Measurements from ENCODE around the gene IQSEC3.

DNA sequence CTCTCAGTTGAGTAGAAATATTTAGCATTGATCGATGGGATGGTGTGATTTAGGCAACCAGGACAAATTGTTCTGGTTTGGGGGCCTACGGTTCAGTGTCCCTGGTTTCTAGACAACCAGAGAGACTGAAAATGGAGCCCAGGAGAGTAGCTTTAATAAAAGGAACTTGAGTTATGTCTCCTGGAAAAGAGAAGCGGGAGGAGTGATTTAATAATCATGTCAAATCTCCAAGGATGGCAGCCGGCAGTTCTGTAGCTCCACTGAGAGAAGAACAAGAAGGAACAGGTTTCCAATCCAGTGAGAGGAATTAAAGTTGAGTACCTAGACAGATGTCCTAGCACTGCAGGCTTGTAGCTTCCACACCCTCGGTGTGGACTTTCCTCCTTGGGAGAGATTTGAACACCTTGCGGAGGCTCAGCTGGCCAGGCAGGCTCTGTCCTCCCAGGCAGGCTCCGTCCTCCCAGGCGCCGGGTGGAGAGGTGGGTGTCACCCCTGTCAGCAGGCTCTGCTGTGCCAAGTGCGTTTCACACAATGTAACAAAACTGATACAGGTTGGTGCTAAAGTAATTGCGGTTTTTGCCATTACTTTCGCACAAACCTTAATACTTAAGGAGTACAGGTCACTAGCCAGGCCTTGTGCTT, 101.5 kb downstream of the IQSEC3 start:
- TF ChIP-seq, protein P1, sequence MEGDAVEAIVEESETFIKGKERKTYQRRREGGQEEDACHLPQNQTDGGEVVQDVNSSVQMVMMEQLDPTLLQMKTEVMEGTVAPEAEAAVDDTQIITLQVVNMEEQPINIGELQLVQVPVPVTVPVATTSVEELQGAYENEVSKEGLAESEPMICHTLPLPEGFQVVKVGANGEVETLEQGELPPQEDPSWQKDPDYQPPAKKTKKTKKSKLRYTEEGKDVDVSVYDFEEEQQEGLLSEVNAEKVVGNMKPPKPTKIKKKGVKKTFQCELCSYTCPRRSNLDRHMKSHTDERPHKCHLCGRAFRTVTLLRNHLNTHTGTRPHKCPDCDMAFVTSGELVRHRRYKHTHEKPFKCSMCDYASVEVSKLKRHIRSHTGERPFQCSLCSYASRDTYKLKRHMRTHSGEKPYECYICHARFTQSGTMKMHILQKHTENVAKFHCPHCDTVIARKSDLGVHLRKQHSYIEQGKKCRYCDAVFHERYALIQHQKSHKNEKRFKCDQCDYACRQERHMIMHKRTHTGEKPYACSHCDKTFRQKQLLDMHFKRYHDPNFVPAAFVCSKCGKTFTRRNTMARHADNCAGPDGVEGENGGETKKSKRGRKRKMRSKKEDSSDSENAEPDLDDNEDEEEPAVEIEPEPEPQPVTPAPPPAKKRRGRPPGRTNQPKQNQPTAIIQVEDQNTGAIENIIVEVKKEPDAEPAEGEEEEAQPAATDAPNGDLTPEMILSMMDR (tag by site-specific recombination; IDR thresholded peaks at IDR 0.05) = no peak
- no peak for TF ChIP-seq ZNF521 (tag by site-specific recombination; IDR thresholded peaks at IDR 0.05)
- no peak for TF ChIP-seq GLI2 (tag by site-specific recombination; IDR thresholded peaks at IDR 0.05; ENCODE audit: borderline replicate concordance, low read depth)
- no peak for TF ChIP-seq ZNF174 (tag by site-specific recombination; IDR thresholded peaks at IDR 0.05)
